ELF-1 (cell line): Measurements from ENCODE around the gene DESI1.
"Not testable (repeated sequence)": the region's sequence is repeated elsewhere in the genome, so short reads cannot be mapped to it uniquely, and the experiment has no call there.

ENCODE experiments used
- DNase-seq: peaks from one replicate; pipeline ENCODE4 v3.0.0-alpha.2; 2016; ENCODE audit warnings: low read depth, low spot score

The DESI1 gene

DNA sequence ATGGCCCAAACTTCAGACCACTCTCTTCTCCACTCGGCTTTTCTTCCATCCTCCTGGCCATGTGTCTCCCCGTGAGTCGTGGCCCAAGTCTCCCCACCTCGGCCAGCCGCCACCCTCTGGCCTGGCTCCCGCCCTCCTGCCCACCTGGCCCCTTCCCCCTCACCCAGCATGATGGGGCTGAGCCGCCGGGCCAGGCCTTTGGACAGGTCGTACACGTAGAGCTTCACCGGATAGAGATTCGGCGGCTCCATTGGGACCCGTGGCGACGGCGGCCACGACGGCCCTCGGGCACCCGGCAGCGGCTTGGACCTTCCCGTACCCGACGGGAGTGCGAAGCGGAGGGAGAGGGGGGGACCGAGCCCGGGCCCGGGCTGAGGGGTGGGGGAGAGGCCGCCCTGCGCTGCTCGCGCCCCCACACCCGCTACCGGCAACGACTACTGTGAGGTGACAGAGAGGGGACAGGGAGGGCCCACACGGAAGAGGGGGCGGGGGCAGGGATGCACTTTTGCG, at the start of gene DESI1:
TSS of gene DESI1 (minus strand) at position 455 of the 510 bp plus-strand sequence. CDS start at position 251, 204 bp downstream.
- DNase-seq = no peak

DNA sequence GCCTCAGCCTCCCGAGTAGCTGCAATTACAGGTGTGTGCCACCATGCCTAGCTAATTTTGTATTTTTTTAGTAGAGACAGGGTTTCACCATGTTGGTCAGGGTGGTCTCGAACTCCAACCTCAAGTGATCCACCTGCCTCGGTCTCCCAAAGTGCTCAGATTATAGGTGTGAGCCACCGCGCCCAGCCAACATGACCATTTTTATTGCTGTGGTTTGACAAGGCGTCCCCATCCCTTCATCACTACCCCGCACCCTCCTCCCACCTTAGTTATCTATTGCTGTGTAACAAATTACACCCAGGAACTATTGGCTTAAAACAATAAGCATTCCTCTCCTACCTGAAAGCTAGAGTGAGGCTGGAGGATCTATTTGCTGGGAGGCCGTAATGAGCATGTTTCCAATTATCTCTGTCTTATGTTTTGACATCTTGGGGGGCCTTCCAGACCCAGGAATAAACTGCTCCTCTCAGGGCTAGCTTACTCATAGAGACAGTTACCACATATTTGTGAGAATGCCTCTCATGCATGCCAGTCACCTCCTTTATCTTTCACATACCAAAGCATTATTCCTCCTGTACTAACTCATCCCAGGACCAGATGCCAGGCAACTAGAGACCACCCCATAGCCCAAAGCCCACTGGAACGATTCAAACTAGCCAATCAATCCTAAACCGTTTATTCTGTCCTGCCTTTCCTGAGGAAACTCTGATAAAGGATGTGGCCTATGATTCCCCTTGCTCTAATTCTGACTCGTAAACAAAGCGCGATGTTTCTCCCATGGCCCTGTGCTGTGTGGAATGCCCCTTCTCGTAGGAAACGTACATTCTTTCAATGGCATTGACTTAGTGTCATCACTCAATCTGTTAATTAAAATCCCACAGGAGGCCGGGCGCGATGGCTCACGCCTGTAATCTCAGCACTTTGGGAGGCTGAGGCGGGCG, 48.4 kb upstream of the DESI1 start:
- DNase-seq = peak; percentile 18

DNA sequence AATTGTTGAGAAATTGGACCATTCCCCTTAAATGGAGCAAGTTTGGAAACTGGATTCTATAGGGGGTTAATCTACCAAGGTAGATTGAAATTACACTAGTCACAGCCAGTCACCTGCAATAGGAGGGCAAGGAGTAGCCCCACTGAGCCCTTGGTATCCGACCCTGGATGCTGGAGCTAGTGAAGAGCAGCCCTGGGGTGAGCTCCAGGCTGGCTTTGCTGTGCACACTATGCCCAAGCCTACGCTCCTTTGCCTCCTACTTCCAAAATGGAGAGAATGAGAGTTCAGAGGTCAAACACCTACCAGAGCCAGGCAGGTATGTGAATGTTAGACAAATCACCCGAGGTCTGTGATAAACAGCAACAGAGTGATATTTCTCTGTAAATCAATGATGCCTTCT, 44.1 kb upstream of the DESI1 start:
- DNase-seq = no peak

DNA sequence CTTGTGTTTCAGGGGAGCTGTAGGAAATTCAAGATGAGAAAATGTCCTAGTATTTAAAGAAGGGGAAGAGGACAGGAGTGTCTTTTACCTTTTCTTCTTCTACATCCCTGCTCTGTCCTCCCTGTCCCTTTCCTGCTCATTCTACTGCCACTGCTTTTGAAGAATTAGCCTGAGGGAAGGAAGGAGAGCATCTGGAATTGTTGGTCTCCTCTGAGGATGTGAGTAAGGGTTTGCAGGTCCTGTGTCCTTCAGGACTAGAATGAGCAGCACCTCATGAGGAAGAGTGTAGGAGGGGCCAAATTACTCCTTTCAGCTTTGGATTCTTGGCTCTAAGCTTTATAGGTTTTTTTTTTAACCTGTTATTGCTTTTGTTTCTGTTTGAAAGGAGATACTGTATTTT, 43.6 kb upstream of the DESI1 start:
- peak; percentile 40 for DNase-seq

DNA sequence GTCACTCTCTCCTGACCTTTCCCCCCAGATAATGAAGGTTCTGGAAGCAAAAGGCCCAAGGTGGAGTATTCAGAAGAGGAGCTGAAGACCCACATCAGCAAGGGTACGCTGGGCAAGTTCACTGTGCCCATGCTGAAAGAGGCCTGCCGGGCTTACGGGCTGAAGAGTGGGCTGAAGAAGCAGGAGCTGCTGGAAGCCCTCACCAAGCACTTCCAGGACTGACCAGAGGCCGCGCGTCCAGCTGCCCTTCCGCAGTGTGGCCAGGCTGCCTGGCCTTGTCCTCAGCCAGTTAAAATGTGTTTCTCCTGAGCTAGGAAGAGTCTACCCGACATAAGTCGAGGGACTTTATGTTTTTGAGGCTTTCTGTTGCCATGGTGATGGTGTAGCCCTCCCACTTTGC, 42.8 kb upstream of the DESI1 start:
- not testable (repeated sequence) for DNase-seq

DNA sequence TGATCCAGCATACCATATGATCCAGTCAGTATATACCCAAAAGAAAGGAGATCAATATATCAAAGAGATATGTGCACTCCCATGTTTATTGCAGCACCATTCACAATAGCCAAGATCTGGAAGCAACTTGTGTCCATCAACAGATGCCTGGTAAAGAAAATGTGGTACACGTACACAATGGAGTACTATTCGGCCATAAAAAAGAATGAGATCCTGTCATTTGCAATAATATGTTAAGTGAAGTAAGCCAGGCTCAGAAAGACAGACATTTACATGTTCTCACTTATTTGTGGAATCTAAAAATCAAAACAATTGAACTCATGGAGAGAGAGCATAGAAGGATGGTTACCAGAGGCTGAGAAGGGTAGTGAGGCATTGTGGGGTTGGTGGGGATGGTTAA, 40.9 kb upstream of the DESI1 start:
- no peak for DNase-seq

DNA sequence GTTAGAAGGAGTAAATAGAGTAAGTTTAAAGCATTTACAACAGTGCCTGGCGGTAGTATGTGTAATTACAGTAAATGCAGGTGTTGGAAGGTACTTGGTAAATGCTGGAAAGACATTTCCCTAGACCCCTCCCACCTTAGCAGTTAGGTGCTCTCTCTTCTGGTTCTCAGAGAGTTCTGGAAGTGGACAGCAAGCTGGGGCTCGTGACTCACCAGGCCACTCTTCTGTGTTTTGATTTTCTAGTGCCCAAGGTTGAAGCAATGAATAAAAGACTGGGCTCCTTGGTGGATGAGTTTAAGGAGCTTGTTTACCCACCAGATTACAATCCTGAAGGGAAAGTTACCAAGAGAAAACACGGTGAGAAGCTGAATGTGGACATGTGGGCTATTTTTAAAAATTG, 40.2 kb upstream of the DESI1 start:
- no peak for DNase-seq

DNA sequence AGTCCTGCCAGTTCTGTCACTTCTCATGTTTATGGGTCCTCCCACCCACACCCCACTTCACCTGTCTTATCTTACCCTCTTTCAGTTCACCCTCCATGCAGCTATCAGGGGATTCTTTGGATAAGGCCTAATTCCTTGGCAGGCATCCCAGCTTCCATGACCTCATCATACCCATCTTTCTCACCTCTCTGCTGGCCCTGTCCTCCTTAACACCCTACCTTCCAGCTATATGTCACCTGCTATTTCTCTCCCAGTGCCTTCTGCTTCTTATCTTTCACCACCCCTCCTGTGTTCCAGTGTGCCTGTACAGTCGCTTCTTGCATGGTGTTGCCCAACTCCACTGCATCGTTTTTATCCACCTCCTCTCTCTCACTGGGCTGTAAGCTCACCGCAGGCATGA, 39.6 kb upstream of the DESI1 start:
- no peak for DNase-seq

DNA sequence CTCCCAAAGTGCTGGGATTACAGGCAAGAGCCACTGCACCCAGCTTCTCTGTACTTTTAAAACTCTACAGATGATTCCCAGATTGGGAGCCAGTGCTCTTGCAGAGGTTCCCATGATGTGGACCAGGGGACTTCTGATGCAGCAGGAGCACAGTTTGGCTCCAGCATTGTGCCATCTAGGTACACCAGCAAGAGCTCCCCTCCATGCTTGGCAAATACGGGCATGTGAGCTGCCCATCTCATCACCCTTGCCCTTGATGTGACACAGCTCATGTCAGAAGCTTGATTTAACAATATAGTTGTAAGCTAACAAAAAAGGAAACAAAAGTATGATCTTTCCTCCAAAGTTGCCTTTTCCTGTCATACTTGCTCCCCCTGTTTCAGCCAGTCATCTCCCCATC, 39.1 kb upstream of the DESI1 start:
- DNase-seq = no peak

DNA sequence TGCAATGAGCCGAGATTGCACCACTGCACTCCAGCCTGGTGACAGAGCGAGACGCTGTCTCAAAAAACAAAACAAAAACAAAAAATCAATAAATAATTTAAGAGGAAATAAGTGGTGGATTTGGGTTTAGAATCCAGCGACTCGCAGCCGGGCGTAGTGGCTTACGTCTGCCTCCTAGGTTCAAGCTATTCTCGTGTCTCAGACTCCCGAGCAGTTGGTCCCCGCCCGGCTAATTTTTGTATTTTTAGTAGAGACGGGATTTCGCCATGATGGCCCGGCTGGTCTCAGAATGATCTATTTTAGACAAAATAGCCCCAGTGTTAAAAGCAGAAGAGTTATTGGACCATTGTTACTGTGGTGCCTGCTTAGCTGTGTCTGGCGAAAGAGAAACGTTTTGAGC, 38.0 kb upstream of the DESI1 start:
- no peak for DNase-seq

DNA sequence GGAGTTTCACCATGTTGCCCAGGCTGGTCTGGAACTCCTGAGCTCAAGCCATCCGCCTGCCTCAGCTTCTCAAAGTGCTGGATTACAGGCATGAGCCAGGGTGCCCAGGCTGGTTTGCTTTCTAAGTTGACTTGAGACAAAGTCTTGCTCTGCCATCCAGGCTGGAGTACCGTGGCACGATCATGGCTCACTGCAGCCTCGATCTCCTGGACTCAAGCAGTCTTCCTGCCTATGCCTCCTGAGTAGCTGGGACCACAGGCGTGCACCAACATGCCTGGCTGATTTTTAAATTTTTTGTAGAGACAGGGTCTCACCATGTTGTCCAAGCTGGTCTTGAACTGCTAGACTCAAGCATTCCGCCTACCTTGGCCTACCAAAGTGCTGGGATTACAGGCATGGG, 36.9 kb upstream of the DESI1 start:
- DNase-seq = no peak

DNA sequence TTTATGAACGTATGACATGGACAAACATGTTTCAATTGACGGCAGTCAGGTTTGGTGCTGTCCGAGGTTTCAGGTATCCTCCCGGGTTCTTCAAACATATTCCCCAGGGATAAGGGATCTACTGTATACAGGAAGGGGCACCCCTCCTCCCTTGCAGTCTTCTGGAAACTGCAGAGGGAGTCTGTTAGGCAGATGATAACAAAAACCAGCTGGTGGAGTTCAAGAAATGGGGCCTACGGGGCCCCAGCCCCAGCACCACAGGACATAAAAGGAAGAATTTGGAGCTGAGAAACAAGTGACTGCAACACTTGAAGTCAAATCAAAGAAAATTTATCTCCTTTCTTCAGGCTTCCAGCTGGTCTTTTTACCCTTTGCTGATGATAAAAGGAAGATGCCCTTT, 35.7 kb upstream of the DESI1 start:
- no peak for DNase-seq

DNA sequence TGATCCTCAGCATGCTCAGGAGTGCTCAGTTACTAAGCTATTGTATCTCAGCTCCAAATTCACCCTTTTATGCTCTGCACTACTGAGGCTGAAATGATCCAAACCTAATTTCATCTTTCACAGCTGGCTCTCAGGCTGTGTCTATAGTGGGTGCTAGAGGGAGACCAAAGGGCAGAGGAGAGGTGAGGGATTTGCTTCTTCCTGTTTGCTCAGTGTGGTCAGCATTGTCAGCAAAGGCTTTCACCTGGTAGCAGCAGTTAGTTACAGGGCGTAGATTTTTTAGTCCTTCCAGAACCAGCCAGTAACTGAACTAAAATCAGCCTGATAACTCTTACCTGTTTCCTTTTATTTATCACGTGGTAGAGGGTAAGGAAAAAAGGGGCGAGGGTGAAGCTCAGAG, 33.5 kb upstream of the DESI1 start:
- DNase-seq = no peak

DNA sequence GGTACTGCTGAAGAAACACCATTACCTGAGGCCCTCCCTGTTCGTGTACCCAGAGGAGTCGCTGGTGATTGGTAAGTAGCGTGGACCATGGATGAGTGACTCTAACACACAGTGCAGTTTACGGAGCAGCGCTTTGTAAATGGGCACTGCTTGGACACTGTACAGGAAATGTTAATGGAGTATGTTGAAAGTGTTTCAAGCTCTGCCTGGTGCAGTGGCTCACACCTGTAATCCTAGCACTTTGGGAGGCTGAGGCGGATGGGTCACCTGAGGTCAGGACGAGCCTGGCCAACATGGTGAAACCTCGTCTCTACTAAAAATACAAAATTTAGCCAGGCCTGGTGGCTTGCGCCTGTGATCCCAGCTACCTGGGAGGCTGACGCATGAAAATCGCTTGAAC, 30.0 kb upstream of the DESI1 start:
- no peak for DNase-seq

DNA sequence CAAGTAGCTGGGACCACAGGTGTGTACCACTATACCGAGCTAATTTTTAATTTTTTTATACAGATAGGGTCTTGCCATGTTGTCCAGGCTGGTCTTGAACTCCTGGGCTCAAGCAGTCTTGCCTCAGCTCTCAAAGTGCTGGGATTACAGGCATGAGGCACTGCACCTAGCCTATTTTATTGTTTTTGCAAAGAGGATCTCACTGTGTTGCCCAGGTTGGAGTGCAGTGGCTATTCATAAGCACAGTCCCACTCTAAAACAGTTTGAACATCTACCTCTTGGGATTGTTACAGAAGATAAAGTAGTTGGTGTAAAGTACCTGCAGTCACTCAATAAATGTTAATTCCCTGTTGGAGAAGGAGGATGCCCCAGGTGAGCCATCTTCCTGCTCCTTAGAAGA, 29.4 kb upstream of the DESI1 start:
- no peak for DNase-seq

DNA sequence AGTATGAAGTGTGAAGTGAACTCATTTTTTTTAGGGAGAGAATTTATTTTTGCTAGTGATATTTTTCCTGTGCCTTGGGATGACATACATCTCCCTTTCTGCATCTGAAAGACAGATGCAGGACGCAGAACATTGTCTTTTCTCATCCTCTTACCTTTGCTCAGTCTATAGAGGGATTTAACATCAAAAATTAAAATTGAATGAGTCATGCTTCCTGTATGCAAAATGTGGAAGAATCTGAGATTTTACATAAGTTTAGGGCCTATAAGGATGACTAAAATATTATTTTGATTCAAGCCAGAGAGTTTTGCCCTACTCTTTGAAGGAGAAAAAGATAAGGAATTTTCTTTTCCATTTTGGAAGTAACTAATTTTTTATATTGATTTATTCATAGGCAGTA, 27.6 kb upstream of the DESI1 start:
- no peak for DNase-seq

DNA sequence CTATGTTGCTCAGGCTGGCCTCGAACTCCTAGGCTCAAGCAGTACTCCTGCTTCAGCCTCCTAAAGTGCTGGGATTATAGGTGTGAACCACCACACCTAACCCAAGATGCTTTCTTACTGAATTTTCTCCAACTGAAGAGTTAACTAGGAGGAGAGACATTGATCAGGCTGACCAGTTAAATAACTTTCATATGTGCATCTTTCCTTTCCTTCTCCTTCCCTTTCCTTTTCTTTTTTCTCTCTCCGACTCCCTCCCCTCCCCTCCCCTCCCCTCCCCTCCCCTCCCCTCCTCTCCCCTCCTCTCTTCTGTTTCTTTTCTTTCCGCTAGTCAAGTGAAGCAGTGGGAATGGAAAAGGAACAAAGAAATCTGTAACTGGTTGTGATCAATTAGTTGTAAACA, 26.9 kb upstream of the DESI1 start:
- DNase-seq = no peak

DNA sequence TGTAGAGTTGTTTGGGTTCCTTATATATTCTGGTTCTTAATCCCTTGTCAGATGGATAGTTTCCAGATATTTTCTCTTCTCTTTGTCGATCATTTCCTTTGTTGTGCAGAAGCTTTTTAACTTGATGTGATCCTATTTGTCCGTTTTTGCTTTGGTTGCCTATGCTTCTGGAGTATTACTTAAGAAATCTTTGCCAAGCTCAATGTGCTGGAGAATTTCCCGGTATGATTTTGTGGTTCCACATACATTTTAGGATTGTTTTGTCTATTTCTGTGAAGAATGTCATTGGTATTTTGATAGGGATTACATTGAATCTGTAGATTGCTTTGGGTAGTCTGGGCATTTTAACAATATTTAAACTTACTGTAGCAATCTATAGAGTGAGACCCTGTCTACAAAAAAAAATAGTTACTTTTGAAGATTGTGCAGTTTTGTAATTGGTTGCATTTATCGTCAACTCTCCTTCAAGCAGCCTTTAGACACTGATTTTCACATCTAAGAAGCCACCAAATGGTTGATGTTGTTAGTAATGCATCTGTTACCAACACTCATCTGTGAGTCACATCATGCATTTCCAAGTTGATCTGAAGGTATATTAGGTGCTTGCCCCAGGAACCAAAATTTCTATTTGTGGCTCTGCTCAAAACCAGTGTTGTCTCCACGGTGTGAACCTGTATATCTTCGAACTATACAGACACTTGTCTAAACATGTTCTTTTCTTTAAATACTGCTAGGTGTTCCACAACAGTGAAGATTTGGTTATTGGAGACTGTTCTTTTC, 21.7 kb upstream of the DESI1 start:
- DNase-seq = no peak

DNA sequence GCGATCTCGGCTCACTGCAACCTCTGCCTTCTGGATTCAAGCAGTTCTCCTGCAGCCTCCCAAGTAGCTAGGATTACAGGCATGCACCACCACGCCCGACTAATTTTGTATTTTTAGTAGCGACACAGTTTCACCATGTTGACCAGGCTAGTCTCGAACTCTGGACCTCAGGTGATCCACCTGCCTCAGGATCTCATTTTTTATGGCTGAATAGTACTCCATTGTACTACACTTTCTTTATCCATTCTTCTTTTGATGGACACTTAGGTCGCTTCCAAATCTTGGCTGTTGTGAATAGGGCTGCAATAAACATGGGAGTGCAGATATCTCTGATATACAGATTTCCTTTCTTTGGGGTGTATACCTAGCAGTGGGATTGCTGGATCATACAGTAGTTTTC, 21.0 kb upstream of the DESI1 start:
- DNase-seq = no peak

DNA sequence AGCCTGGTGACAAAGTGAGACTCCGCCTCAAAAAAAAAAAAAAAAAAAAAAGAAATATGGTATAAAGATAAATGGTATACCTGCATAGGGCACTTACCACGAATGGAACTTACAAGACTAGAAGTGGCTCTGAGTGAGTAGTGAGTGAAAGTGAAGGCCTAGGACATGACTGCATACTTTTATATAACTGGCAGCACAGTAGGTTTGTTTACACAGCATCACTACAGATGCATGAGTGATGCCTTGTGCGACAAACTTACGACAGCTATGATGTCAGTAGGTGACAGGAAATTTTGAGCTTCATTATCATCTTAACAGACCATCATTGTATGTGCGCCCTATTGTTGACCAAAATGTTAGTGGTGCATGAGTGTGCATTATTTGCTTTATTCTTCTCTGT, 17.9 kb upstream of the DESI1 start:
- no peak for DNase-seq

DNA sequence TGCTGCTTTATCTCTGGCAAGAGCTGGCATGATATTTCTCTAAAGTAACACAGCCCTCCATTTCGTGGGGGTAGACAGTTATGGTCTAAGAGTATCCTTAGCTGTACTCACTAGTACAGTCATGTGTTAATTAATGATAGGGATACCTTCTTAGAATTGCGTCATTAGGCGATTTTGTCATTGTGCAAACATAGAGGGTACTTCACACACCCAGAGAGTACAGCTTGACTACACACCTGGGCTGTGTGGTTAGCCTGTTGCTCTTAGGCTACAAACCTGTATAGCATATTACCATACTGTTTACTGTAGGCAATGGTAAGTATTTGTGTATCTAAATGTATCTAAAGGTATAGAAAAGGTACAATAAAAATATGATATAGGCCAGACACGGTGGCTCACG, 17.3 kb upstream of the DESI1 start:
- DNase-seq = no peak

DNA sequence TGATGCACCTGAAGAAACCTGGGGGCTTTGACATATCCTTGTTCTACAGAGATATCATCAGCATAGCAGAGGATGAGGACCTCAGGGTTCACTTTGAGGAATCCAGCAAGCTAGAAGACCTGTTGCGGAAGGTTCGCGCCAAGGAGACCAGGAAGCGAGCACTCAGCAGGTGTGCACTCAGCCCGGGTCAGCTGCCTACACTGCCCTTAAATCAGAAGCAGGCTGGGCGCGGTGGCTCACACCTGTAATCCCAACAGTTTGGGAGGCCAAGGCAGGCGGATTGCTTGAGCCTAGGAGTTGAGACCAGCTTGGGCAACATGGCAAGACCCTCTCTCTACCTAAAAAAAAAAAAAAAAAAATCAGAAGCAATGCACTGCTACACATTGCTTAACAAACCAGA, 16.8 kb upstream of the DESI1 start:
- DNase-seq = not testable (repeated sequence)

DNA sequence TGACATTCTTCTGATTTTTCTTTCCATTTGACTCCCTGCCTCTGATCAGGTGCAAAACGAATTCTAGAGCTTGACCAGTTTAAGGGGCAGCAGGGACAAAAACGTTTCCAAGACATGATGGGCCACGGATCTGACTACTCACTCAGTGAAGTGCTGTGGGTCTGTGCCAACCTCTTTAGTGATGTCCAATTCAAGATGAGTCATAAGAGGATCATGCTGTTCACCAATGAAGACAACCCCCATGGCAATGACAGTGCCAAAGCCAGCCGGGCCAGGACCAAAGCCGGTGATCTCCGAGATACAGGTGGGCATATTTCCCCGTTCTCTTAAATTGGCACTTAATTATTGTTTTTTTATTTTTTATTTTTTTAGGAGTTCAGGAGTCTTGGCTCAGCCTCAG, 15.6 kb upstream of the DESI1 start:
- DNase-seq = no peak
